GM18511 (cell line): Measurements from ENCODE around the gene AEN.
A peak's percentile ranks its signal among the peaks of the same experiment; 100 is the strongest.

Source experiments
- ATAC-seq: cut with Tn5 transposase; IDR thresholded peaks from one replicate; pipeline ENCODE4 v1.9.1; 2021; ENCODE audit warnings: mild to moderate bottlenecking, moderate library complexity; ENCODE audit not compliant: unreplicated experiment

AEN gene

GRCh38 chr15:88620995-88621772 lies at the start of gene AEN:
Gene AEN (plus strand): TSS chr15:88621340. CDS start chr15:88626210, 4,870 bp downstream.
- ATAC-seq: peak; percentile 96

- no peak for ATAC-seq
Measured at GRCh38 chr15:88571852-88572259, 49.3 kb upstream of the AEN start.

- no peak for ATAC-seq
Measured at GRCh38 chr15:88574077-88574476, 47.1 kb upstream of the AEN start.

GRCh38 chr15:88574655-88575054 lies 46.5 kb upstream of the AEN start:
- no peak for ATAC-seq

GRCh38 chr15:88579322-88579721 lies 41.8 kb upstream of the AEN start:
- ATAC-seq: no peak

- ATAC-seq: no peak
Measured at GRCh38 chr15:88580532-88580931, 40.6 kb upstream of the AEN start.

GRCh38 chr15:88586401-88587162 lies 34.6 kb upstream of the AEN start:
- no peak for ATAC-seq

GRCh38 chr15:88590759-88591158 lies 30.4 kb upstream of the AEN start:
- no peak for ATAC-seq

- ATAC-seq: no peak
Measured at GRCh38 chr15:88591384-88591783, 29.8 kb upstream of the AEN start.

GRCh38 chr15:88603885-88604284 lies 17.3 kb upstream of the AEN start:
- ATAC-seq: no peak

GRCh38 chr15:88604381-88605188 lies 16.6 kb upstream of the AEN start:
- ATAC-seq: no peak

- no peak for ATAC-seq
Measured at GRCh38 chr15:88605189-88606069, 15.7 kb upstream of the AEN start.

GRCh38 chr15:88606070-88606794 lies 14.9 kb upstream of the AEN start:
- ATAC-seq: no peak

- no peak for ATAC-seq
Measured at GRCh38 chr15:88607951-88608350, 13.2 kb upstream of the AEN start.

GRCh38 chr15:88608607-88609181 lies 12.4 kb upstream of the AEN start:
- ATAC-seq: no peak

GRCh38 chr15:88609344-88610090 lies 11.6 kb upstream of the AEN start:
- ATAC-seq: no peak

GRCh38 chr15:88610701-88611231 lies 10.4 kb upstream of the AEN start:
- ATAC-seq: no peak

GRCh38 chr15:88612186-88612796 lies 8.8 kb upstream of the AEN start:
- ATAC-seq: no peak
